Nephron progenitor cell (in vitro differentiated cells): ENCODE data around the gene LRRC17.

Experiments used
- DNase-seq: peaks from one replicate; pipeline ENCODE4 v3.0.0; 2021
- H3K27ac Mint-ChIP-seq: 2 replicates; pipeline ENCODE4 v1.8.0; 2021; ENCODE audit warnings: mild to moderate bottlenecking, moderate library complexity, mixed read lengths
- H3K27me3 Mint-ChIP-seq: 2 replicates; pipeline ENCODE4 v1.8.0; 2021; ENCODE audit warnings: mild to moderate bottlenecking, low read depth, mixed read lengths; ENCODE audit not compliant: poor library complexity
- H3K36me3 Mint-ChIP-seq: 2 replicates; pipeline ENCODE4 v1.8.0; 2021; ENCODE audit warnings: low read depth, mixed read lengths
- H3K4me1 Mint-ChIP-seq: 2 replicates; pipeline ENCODE4 v1.8.0; 2021; ENCODE audit warnings: mixed read lengths
- H3K4me3 Mint-ChIP-seq: 2 replicates; pipeline ENCODE4 v1.8.0; 2021; ENCODE audit warnings: mild to moderate bottlenecking, moderate library complexity, mixed read lengths
- H3K9me3 Mint-ChIP-seq: 2 replicates; pipeline ENCODE4 v1.8.0; 2021; ENCODE audit warnings: mild to moderate bottlenecking, moderate library complexity, mixed read lengths
- TF ChIP-seq, protein P1 (sequence below): fragments of 200-600 bp; sonication (generic); IDR thresholded peaks from 2 replicates; pipeline ENCODE4 v1.5.0; 2021; ENCODE audit warnings: antibody characterized with exemption

The LRRC17 gene

DNA sequence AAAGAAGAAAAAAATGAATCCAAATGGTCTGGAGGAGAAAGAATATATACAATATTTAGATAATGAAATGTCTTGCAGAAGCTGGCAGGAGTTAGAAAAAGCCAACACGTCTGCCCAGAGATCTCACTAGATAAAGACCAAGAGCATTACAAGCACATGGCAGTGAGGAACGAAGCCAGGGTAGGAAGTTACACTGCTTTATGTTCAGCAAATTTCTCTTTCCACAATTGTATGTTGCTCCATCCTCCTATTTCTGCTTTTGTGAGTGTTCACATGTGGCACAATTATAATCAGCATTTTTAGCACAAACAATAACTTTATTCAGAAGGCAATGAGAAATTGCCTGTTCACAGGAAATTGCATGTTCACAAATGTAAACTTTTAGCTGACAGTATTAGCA, 53.7 kb downstream of the LRRC17 start:
- no peak overlapping the region for H3K27ac Mint-ChIP-seq
- no peak for DNase-seq
- no peak overlapping the region for H3K4me3 Mint-ChIP-seq
- H3K4me1 Mint-ChIP-seq: no peaks in the 10 kb centered on the region
- TF ChIP-seq, protein P1, sequence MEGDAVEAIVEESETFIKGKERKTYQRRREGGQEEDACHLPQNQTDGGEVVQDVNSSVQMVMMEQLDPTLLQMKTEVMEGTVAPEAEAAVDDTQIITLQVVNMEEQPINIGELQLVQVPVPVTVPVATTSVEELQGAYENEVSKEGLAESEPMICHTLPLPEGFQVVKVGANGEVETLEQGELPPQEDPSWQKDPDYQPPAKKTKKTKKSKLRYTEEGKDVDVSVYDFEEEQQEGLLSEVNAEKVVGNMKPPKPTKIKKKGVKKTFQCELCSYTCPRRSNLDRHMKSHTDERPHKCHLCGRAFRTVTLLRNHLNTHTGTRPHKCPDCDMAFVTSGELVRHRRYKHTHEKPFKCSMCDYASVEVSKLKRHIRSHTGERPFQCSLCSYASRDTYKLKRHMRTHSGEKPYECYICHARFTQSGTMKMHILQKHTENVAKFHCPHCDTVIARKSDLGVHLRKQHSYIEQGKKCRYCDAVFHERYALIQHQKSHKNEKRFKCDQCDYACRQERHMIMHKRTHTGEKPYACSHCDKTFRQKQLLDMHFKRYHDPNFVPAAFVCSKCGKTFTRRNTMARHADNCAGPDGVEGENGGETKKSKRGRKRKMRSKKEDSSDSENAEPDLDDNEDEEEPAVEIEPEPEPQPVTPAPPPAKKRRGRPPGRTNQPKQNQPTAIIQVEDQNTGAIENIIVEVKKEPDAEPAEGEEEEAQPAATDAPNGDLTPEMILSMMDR: no peak
- H3K9me3 Mint-ChIP-seq: peaks cover 7% of the 10 kb centered on the region
- no peaks in the 10 kb centered on the region for H3K27me3 Mint-ChIP-seq
- peaks cover 7% of the 10 kb centered on the region for H3K36me3 Mint-ChIP-seq

DNA sequence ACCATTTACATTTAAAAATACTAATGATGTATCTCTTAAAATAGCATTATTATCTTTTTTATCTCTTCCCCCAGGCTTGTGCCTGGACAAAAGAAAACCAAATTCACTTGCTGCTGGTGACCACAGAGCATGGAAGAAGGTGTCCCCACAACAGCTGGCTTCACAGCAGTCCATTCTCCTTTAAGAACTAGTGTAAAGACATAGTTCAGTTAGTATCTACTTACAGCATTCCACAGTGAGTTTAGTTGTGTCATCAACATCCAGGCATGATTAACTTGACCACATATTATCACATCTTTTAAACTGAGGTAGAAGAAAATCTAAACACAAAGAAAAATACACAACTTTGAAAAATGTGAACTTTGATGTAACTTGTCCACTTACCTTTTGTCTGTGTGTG, 55.0 kb downstream of the LRRC17 start:
- Mint-ChIP-seq H3K4me3 (no peak overlapping the region), H3K9me3 (peaks cover under 1% of the 10 kb centered on the region), H3K27me3 (no peaks in the 10 kb centered on the region), H3K36me3 (peaks cover 5% of the 10 kb centered on the region), H3K4me1 (no peaks in the 10 kb centered on the region), H3K27ac (no peak overlapping the region)
- TF ChIP-seq, protein P1: no peak
- DNase-seq: no peak

DNA sequence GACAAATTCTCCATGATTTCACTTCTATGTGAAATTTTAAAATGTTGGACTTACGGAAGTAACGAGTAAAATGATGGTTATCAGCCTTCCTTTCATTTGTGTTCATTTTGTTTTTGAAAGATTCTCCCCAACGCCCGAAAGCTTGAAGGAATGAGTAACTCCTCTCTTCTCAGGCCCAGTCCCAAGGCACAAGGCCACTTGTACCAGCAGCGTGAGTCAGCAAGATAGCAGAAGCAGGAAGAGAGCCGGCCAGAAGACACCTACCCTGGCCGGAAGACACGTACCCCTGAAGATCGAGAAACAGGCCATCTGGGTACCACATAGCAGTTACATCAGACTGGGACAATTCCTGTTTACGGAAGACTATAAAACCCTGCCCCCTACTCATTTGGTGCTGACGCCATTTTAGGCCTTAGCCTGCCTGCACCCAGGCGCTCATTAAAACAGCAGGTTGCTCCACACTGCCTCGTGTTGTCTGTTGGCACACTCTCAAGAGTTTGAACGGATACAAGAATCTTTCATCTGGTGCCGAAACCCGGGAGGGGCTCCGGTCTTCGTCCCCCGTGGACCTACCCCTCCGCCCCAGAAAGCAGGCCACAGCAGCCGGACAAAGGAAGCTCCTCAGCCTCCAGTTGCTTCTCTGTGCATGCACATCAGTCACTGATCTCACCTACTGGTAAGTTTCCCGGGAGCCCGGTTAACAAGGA, 60.4 kb downstream of the LRRC17 start:
- peaks cover 28% of the 10 kb centered on the region for H3K36me3 Mint-ChIP-seq
- peaks cover 3% of the 10 kb centered on the region for H3K27me3 Mint-ChIP-seq
- peaks cover 23% of the 10 kb centered on the region for H3K9me3 Mint-ChIP-seq
- H3K4me3 Mint-ChIP-seq: no peak overlapping the region
- no peak for DNase-seq
- peaks cover 6% of the 10 kb centered on the region for H3K4me1 Mint-ChIP-seq
- peak overlapping the region; percentile 77 for H3K27ac Mint-ChIP-seq
- TF ChIP-seq, protein P1: no peak

DNA sequence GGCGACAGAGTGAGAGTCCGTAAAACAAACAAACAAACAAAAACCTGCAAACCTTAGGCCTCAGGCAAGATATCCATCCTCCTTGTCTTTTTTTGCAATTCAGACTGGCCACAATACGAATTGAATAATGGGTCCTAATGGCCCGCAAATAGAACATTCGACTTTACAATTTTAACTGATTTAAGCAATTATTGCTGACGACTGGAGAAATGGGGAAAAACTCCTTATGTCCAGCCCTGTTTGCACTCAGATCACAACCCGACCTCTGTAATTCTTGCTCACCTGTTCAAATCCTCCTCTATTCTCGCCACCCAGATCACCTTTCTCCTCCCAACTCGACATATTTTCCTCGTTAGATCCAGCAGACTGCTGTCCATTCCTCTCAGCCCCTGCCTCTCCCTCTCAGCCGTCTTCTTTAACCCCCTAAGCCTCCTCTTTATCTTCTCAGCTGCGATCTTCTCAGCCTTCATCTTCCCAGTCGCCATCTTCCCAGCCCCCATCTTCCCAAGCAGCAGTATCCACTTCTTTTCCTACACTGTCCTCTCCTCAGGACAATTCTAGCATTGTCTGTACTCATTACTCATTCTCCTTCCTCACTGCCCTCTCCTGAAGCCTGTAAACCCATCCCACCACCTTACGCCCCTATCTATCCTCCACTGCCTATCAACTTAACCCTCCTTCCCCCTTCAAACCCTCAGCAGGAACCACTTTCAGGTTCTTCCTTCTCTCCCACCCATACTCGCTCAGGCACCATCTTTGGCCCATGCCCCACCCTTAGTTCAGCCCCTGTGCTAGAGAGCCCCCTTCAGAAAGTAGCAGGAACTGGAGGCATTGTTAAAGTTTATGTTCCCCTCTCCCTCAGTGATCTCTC, 61.8 kb downstream of the LRRC17 start:
- Mint-ChIP-seq H3K9me3 (peaks cover 35% of the 10 kb centered on the region), H3K4me3 (no peak overlapping the region), H3K36me3 (peaks cover 36% of the 10 kb centered on the region), H3K27ac (peak overlapping the region; percentile 16), H3K4me1 (peaks cover 6% of the 10 kb centered on the region), H3K27me3 (peaks cover 3% of the 10 kb centered on the region)
- TF ChIP-seq, protein P1: no peak
- no peak for DNase-seq

DNA sequence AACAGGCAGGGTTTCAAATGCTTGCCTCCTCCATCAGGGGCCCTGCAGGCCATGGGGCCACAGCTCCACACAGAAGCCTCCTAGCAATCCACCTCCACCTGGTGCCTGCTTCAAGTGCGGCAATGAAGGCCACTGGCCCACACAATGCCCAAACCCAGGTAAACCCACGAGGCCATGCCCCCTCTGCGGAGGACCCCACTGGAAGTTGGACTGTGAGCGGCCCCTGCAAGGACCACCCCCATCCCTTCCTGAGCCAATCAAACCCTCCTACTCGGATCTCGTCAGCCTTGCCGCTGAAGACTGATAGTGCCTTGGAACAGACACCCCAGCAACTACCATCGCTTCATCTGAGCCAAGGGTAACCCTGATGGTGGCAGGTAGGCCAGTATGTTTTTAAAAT, 63.1 kb downstream of the LRRC17 start:
- H3K27ac Mint-ChIP-seq: no peak overlapping the region
- TF ChIP-seq, protein P1: no peak
- H3K4me1 Mint-ChIP-seq: peaks cover 6% of the 10 kb centered on the region
- H3K27me3 Mint-ChIP-seq: peaks cover 3% of the 10 kb centered on the region
- H3K9me3 Mint-ChIP-seq: peaks cover 40% of the 10 kb centered on the region
- DNase-seq: no peak
- H3K36me3 Mint-ChIP-seq: peaks cover 46% of the 10 kb centered on the region
- no peak overlapping the region for H3K4me3 Mint-ChIP-seq
